ENCODE measurements around the gene MEGF10.

DNA sequence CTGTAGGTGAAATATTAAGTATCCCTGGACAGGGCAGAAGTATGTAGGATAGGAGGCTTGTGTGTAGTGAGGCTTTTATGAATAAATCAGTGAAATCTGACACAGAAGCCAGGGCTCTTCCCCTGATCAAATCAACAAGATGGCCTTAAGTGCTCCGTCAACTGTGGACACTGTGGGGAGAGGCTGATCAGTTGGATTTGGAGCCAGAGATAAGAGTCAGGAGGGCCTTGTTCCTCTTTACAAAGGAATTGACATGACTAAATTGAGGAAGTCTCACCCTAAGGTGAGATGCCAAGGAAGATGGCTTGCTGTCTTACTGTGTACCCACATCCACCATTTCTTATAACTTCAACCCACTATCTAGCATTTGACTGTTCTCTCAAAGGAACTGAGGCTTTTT, 135.3 kb downstream of the MEGF10 start:
- TF ChIP-seq, protein P1, sequence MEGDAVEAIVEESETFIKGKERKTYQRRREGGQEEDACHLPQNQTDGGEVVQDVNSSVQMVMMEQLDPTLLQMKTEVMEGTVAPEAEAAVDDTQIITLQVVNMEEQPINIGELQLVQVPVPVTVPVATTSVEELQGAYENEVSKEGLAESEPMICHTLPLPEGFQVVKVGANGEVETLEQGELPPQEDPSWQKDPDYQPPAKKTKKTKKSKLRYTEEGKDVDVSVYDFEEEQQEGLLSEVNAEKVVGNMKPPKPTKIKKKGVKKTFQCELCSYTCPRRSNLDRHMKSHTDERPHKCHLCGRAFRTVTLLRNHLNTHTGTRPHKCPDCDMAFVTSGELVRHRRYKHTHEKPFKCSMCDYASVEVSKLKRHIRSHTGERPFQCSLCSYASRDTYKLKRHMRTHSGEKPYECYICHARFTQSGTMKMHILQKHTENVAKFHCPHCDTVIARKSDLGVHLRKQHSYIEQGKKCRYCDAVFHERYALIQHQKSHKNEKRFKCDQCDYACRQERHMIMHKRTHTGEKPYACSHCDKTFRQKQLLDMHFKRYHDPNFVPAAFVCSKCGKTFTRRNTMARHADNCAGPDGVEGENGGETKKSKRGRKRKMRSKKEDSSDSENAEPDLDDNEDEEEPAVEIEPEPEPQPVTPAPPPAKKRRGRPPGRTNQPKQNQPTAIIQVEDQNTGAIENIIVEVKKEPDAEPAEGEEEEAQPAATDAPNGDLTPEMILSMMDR (IDR thresholded peaks at IDR 0.05) = no peak
- TF ChIP-seq POLR2A (IDR thresholded peaks at IDR 0.05) = no peak
